22Rv1 (cell line): ENCODE measurements around the gene F13A1.

Experiments used
- ZFX ChIP-seq: fragments of 450-650 bp; IDR thresholded peaks from 2 replicates; pipeline ENCODE4 v1.6.1; 2017; ENCODE audit warnings: antibody characterized with exemption, borderline replicate concordance
- TF ChIP-seq, protein P1 (sequence below): fragments of 450-650 bp; IDR thresholded peaks from 2 replicates; pipeline ENCODE4 v1.5.1; 2017; ENCODE audit warnings: mild to moderate bottlenecking

DNA sequence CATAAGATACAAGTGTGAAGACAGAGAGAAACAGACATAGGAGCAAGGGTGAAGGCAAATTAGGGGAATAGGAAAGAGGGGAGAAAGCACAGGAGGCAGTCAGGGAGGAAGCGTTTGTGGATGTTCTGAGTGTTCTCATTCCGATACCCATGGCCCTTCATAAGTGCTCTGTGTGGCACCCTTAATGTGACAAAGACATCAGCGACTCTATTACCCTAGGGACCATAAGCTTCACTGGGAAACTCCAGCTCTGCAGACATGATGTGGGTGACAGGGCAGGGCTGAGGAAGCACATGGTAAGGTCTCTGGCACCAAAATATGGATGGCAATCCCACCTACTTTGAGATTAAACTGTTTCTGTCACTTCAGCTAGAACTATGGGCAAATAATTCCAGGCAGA is 33.0 kb downstream of the F13A1 start:
- TF ChIP-seq, protein P1, sequence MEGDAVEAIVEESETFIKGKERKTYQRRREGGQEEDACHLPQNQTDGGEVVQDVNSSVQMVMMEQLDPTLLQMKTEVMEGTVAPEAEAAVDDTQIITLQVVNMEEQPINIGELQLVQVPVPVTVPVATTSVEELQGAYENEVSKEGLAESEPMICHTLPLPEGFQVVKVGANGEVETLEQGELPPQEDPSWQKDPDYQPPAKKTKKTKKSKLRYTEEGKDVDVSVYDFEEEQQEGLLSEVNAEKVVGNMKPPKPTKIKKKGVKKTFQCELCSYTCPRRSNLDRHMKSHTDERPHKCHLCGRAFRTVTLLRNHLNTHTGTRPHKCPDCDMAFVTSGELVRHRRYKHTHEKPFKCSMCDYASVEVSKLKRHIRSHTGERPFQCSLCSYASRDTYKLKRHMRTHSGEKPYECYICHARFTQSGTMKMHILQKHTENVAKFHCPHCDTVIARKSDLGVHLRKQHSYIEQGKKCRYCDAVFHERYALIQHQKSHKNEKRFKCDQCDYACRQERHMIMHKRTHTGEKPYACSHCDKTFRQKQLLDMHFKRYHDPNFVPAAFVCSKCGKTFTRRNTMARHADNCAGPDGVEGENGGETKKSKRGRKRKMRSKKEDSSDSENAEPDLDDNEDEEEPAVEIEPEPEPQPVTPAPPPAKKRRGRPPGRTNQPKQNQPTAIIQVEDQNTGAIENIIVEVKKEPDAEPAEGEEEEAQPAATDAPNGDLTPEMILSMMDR = no peak
- TF ChIP-seq ZFX = no peak
